GM18858 (cell line): Measurements from ENCODE around the gene RBMS3.

Experiments
- ATAC-seq: cut with Tn5 transposase; IDR thresholded peaks from one replicate; pipeline ENCODE4 v1.9.1; 2021; ENCODE audit not compliant: unreplicated experiment

RBMS3 gene

DNA sequence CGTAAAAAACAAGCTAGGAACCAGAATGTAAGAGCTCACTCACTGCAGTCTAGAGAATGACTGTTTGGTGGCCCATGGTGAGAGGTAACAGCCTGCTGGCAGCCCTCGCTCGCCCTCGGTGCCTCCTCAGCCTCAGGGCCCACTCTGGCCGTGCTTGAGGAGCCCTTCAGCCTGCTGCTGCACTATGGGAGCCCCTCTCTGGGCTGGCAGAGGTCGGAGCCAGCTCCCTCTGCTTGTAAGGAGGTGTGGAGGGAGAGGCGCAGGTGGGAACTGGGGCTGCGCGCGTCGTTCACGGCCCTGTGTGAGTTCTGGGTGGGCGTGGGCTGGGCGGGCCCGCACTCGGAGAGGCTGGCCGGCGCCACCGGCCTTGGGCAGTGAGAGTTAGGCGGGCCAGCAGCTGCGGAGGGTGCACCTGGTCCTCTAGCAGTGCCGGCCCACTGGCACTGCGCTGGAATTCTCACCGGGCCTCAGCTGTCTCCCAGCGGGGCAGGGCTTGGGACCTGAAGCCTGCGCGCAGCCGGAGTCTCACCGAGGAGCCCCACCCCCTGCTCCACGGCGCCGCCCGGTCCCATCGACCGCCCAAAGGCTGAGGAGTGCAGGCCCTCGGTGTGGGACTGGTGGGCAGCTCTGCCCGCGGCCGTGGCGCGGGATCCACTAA lies 420.6 kb downstream of the RBMS3 start:
- ATAC-seq = no peak

GRCh38 chr3:29705906-29706844 lies 425.3 kb downstream of the RBMS3 start:
- no peak for ATAC-seq

DNA sequence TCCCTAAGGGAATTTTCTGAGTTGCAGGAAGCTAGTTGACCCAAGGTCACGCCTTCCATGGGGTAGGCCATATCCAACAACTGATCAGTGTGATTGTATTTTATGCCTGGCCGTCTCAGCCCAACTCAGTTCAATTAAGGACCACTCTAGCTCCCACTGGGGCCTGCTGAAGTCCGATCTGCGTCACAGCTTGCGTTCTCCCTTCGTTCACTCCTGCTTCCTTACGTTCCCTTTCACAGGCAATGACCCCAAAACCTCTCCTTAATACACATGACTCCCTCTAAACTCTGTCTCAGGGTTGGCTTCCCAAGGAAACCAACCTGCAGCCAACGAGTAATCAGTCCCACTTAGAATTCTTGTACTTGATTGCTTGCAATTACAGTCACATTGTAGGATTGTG lies 428.0 kb downstream of the RBMS3 start:
- ATAC-seq = no peak

DNA sequence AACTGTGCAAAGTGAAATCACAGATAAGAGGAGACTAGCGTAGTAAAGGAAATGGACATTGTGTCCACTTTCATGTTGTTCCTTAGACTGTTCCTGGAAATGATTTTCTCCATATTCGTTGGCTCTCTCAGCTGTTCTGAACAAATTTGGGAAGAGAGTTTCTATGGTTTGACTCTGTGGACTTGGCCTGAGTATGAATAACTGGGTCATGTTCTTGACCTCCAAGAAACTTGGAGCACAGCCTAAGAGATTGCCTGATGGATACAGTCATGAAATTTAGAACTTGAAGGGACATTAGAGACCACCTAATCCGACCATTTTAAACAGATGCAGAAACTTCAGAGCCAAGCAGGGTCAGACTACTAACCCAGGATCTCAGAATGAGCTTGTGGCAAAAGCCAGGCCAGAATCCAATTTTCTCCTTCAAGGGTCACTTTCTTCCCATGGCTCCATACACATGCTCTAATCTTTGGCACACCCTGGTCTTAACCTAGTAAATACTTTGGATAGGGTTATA lies 430.4 kb downstream of the RBMS3 start:
- ATAC-seq = no peak

GRCh38 chr3:29716213-29716612 lies 435.3 kb downstream of the RBMS3 start:
- ATAC-seq = no peak

GRCh38 chr3:29718661-29719065 lies 437.8 kb downstream of the RBMS3 start:
- ATAC-seq = no peak

GRCh38 chr3:29720665-29721064 lies 439.8 kb downstream of the RBMS3 start:
- no peak for ATAC-seq

- no peak for ATAC-seq
Observed at GRCh38 chr3:29721789-29722188, 440.9 kb downstream of the RBMS3 start.

DNA sequence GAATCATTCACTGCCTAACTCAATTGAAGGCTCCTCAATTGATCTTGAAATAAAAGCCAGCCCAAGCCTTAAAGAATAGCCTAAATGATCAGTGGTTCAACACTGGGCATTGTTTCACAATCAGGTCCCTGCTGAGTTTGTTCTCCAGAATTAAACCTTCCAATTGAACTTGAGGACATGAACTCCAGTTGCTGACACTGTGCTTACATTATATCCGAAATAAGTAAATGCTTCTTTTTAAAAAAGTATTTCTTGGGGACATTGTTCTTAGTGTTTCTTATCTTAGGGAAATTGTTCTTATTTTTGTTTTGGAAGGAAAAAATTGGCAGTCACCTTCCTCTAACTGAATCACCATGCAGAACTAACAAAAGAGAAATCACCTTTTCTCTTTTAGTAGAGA lies 450.2 kb downstream of the RBMS3 start:
- no peak for ATAC-seq

GRCh38 chr3:29741231-29741630 lies 460.4 kb downstream of the RBMS3 start:
- ATAC-seq = no peak

DNA sequence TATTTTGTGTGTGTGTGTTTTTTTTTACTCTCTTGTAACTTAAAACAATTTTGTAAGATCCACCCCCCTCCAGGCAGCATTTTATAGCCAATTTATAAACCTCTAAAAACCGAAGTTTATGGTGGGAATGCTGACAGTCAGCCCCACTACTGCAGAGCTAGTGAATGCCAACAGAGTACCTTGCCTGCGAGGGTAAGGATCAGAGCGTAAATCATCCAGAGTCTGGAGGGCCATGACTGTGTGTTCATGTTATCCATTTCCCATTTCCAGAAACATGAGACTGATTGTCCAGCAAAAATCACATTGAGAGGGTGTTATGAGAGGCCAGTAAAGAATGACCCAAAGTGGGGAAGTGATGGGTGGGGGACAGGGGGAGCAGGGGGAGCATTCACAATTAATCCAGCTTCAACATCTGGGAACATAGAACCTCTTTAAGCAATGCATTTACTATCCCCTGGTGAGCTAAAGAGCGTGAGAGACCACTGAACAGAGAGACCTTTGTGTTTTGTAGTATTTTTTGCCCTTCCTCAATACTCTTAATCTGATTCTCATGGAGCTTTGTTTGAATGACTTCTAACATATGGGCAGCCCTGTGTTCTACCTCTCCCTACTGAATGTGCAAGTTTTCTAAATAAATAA lies 464.5 kb downstream of the RBMS3 start:
- ATAC-seq = no peak

DNA sequence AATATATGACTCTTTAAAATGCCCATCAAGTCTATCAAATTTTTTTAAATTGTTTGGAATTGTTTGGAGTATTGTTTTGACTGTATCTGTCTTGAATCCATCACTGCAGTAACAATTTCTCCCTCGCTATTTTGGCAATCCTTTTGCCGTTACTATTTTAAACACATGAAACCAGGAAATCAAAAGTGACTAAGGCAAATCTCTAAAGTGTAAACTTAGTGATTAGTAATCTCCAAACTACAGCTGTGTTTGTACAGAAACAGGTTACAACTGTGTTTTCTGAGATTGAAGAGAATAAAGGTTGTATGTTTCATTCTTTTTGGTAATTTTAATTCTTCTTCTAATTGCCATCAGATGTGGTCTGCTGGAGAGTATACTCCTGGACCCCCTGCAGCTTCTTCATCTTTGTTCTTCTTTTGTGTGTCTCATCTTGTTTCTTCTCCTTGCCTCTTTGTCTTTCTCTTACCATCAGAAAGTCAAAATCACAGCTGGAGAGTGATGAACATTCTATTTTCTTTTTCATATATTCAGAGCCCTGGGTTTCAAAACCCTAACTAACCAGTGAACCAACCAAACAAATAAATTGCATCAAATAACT lies 465.4 kb downstream of the RBMS3 start:
- no peak for ATAC-seq

DNA sequence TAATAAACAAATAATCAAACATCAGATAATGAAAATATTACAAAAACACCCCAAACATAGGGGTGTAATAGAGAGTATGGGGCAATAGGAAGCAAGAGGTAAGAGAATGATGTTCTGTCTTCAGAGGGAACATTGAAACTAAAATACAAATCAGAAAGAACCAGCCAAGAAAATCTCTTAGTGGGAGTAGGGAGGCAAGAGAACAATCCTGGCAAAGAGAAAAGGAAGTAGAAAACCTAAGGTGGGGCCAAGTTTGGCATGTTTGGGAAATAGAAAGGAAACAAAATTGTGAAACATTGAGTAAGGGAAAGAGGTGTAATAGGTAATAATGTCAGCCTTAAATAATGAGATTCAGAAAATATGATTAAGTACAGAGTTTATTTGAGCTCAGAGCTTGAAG lies 467.1 kb downstream of the RBMS3 start:
- no peak for ATAC-seq

- no peak for ATAC-seq
Observed at GRCh38 chr3:29751647-29752314, 470.9 kb downstream of the RBMS3 start.

DNA sequence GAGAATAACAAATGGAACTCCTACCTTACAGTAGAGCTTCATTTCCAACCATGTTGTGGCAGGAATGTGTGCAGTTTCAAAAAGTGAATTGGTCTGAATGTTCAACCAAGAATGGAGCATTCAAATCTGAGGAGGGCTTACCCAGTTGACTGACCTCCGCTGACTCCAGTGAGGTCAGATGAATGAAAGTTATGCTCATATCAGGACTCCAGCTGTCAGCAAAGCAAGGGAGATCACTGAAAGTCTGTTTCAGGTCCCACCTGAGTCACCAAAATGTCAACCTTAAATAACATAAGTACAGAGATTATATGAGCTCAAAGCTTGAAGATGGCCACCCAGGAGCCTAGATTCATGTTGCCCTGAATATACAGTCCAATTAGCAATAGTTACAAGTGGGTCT lies 473.5 kb downstream of the RBMS3 start:
- peak; percentile 65 for ATAC-seq

GRCh38 chr3:29755416-29755815 lies 474.5 kb downstream of the RBMS3 start:
- ATAC-seq = no peak

GRCh38 chr3:29757054-29757777 lies 476.3 kb downstream of the RBMS3 start:
- ATAC-seq = no peak

- no peak for ATAC-seq
Observed at GRCh38 chr3:29758108-29758433, 477.2 kb downstream of the RBMS3 start.

GRCh38 chr3:29758434-29759322 lies 477.8 kb downstream of the RBMS3 start:
- ATAC-seq = no peak
